PFSK-1 (cell line): Measurements from ENCODE around the gene C4orf33.

Experiments
- FOXP2 ChIP-seq: optimal IDR thresholded peaks from 2 replicates; pipeline ENCODE3; 2011; ENCODE audit warnings: borderline replicate concordance, control low read depth, inconsistent platforms; ENCODE audit not compliant: insufficient read depth; ENCODE audit errors: extremely low read length, extremely low read depth
- POLR2AphosphoS5 ChIP-seq: IDR thresholded peaks from 2 replicates; pipeline ENCODE4 v1.6.1; 2012; ENCODE audit warnings: low read depth, mild to moderate bottlenecking, control low read depth, low read length, moderate library complexity
- SIN3A ChIP-seq: IDR thresholded peaks from 2 replicates; pipeline ENCODE4 v1.6.1; 2012; ENCODE audit warnings: mild to moderate bottlenecking, low read length, moderate library complexity, borderline replicate concordance; ENCODE audit not compliant: insufficient read depth
- TAF1 ChIP-seq: IDR thresholded peaks from 2 replicates; pipeline ENCODE4 v1.6.1; 2012; ENCODE audit warnings: low read length, control low read depth, borderline replicate concordance; ENCODE audit not compliant: insufficient read depth
- TF ChIP-seq, protein P1 (sequence below), 2 experiments: IDR thresholded peaks; 2 replicates each; pipeline versions ENCODE4 v1.6.1 to v1.8.0; 2011 to 2012; ENCODE audit warnings: low read depth in 2 of 2, low read length in 2 of 2, control low read depth in 1 of 2, inconsistent platforms in 1 of 2, mild to moderate bottlenecking in 1 of 2, moderate library complexity in 1 of 2; ENCODE audit not compliant: insufficient read depth in 1 of 2

The C4orf33 gene

DNA sequence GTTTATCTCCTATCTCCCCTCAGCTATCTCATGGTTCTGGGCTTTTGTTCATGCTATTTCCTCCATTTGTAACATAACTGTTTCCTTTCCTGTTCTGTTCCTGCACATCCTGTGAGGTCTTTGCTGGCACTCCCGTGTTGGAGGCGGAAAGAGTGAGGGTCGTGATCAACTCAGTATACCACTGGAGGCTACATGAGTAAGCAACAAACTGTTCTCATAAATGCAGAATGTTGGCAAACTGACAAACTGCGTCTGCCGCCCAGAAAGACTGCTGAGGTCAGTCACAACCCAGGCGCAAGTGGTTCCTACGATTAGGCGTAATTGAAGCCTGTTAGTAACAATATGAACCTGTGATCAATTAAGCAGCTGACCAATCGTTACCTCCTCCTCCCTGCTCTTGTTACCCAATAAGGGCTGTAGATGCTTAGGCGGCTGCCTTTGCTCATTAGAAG lies 48.8 kb downstream of the C4orf33 start:
- TF ChIP-seq, protein P1, sequence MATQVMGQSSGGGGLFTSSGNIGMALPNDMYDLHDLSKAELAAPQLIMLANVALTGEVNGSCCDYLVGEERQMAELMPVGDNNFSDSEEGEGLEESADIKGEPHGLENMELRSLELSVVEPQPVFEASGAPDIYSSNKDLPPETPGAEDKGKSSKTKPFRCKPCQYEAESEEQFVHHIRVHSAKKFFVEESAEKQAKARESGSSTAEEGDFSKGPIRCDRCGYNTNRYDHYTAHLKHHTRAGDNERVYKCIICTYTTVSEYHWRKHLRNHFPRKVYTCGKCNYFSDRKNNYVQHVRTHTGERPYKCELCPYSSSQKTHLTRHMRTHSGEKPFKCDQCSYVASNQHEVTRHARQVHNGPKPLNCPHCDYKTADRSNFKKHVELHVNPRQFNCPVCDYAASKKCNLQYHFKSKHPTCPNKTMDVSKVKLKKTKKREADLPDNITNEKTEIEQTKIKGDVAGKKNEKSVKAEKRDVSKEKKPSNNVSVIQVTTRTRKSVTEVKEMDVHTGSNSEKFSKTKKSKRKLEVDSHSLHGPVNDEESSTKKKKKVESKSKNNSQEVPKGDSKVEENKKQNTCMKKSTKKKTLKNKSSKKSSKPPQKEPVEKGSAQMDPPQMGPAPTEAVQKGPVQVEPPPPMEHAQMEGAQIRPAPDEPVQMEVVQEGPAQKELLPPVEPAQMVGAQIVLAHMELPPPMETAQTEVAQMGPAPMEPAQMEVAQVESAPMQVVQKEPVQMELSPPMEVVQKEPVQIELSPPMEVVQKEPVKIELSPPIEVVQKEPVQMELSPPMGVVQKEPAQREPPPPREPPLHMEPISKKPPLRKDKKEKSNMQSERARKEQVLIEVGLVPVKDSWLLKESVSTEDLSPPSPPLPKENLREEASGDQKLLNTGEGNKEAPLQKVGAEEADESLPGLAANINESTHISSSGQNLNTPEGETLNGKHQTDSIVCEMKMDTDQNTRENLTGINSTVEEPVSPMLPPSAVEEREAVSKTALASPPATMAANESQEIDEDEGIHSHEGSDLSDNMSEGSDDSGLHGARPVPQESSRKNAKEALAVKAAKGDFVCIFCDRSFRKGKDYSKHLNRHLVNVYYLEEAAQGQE (IDR thresholded peaks at IDR 0.05; ENCODE audit: insufficient read depth in 1 of 2, low read depth in 2 of 2, low read length in 2 of 2): no peak
- TF ChIP-seq SIN3A (no peak), TAF1 (no peak), POLR2AphosphoS5 (no peak), FOXP2 (no peak)

DNA sequence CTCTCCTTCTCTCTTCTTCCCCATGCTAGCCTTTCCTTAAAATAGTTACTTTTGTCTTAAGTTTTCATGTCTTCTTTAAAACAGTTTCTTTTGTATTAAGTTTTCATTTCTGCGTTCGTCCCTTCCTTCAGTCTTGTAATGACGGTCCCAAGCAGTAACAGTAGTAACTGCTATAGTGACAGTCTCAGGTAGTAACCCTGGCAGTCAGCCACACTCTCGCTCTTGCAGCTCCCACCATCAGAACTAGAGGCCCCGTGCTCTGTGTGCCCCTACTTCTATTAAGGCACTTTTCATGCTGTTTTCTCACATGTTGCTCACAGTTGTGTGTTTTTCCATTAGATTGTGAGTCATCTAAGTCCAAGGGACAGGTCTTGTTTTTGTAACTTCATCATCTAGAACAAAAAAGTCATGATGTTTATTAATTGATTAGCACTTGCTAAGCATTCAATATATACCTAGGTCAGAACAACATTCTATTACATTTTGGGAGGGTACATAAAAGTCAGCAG lies 49.3 kb downstream of the C4orf33 start:
- no peak for TF ChIP-seq TAF1
- TF ChIP-seq, protein P1 (IDR thresholded peaks at IDR 0.05; ENCODE audit: insufficient read depth in 1 of 2, low read depth in 2 of 2, low read length in 2 of 2): no peak
- no peak for TF ChIP-seq POLR2AphosphoS5

DNA sequence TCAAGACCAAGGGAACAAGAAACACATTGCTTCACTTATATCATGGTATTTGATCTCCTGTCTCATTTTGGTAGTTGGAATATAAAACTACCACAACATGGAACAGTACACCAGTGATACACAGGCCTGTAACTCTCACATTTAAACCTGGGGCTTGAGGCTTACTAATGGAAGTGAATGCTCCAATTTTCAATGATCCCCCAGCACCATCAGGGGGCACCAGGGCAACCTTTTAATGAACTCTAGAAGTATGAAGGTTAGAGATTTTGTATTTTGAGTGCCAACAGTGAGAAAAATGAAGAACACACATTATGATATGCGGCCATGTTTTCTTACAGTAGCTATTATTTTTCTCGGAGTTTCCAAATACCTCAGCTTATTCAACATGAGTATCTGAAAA lies 50.7 kb downstream of the C4orf33 start:
- TF ChIP-seq TAF1: no peak

DNA sequence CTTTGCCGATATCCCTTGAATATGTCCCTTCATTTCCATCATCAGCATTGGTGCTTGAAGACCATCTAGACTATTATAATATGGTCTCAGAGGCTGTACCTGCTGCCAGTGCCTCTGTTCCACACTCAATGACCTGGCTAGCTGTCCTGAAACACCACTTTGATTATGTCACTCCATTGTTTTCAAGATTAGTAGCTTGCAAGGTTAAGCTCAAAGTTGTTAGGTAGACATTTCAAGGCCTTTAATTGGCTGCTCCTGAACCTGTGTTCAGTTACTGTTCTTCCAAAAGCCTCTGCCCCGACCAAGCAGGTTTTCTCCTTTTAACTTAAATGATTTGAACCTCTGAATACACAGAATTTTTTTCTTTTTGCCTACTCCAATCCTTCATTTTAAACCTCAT lies 52.9 kb downstream of the C4orf33 start:
- TF ChIP-seq FOXP2 (no peak), POLR2AphosphoS5 (no peak), SIN3A (no peak), TAF1 (no peak)
- TF ChIP-seq, protein P1 (IDR thresholded peaks at IDR 0.05; ENCODE audit: insufficient read depth in 1 of 2, low read depth in 2 of 2, low read length in 2 of 2): no peak

DNA sequence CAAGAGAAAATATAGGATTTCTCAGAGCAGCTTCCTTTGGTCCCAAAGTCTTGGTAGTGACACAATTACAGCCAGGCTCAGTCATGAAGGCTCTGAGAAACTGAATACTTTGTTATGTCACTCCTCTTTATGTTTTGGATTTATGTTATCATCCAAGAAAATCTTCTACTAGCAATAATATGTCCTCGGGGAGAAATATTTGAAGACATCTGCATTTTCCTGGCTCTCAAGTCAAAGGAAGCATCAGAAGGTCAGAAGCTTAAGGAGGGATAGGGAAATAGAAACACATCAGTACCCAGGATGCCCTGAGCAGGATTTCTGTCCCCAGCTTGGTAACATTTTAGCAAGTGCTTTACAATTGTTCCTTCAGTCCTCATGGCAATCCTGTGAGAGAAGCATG lies 54.0 kb downstream of the C4orf33 start:
- TF ChIP-seq POLR2AphosphoS5 (no peak), SIN3A (no peak), FOXP2 (no peak), TAF1 (no peak)
- TF ChIP-seq, protein P1 (IDR thresholded peaks at IDR 0.05; ENCODE audit: insufficient read depth in 1 of 2, low read depth in 2 of 2, low read length in 2 of 2): no peak
